ENCODE results near the gene PRIMA1.

The PRIMA1 gene

DNA sequence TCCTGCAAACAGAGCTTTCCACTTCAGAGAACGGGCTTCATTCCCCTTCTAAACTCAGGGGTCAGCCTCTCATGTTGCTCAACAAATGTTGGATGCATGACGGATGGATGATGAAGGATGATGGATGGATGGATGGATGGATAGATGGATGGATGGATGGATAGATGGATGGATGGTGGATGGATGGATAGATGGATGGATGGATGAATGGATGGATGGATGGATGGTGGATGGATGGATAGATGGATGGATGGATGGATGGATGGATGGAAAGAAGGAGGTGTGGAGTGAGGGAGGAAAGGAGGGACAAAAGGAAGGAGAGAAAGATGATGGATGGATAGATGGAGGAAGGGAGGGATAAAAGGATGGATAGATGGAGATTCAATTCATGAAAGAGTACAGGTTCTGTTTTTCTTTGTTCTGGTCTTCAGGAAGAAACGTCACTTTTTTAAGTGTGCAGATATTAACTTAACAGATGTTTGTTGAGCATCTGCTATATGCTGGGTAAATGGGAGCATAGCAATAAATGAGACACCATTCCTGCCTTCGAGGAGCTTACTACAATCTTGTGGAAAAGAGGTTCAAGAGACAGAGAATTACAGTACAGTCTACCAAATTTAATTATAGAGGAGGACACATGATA, 41.7 kb upstream of the PRIMA1 start:
- no peak for DNase-seq
- H3K27ac ChIP-seq = no peak overlapping the region
- no peaks in the 10 kb centered on the region for H3K27me3 ChIP-seq (replicated peaks)
- in situ Hi-C loops (cut with HindIII; ENCODE audit: low pct_ligation_motif_present, low sequenced_read_pairs) = no loop called here
- no peak overlapping the region for H3K4me3 ChIP-seq (ENCODE audit: low read depth, low read length)
- H3K36me3 ChIP-seq (replicated peaks) = no peaks in the 10 kb centered on the region
- TF ChIP-seq, protein P1, sequence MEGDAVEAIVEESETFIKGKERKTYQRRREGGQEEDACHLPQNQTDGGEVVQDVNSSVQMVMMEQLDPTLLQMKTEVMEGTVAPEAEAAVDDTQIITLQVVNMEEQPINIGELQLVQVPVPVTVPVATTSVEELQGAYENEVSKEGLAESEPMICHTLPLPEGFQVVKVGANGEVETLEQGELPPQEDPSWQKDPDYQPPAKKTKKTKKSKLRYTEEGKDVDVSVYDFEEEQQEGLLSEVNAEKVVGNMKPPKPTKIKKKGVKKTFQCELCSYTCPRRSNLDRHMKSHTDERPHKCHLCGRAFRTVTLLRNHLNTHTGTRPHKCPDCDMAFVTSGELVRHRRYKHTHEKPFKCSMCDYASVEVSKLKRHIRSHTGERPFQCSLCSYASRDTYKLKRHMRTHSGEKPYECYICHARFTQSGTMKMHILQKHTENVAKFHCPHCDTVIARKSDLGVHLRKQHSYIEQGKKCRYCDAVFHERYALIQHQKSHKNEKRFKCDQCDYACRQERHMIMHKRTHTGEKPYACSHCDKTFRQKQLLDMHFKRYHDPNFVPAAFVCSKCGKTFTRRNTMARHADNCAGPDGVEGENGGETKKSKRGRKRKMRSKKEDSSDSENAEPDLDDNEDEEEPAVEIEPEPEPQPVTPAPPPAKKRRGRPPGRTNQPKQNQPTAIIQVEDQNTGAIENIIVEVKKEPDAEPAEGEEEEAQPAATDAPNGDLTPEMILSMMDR (IDR thresholded peaks at IDR 0.05; ENCODE audit: low read depth, low read length, missing control alignments) = no peak

DNA sequence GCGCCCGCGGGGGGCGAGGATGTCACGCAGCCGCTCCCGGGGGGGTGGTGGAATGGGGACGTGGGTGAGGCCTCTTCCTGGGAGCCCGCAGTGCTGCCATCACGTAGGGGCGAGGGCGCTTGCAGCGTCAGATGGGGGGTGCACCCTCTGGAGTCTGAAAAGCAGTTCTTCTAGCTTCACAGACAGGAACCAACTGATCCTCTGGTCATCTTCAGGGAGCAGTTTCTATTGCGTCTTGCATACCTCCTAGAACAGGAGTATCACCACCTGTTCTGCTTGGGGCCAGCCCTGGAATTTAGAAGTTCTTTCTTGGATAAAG, 36.9 kb upstream of the PRIMA1 start:
- TF ChIP-seq, protein P1 (IDR thresholded peaks at IDR 0.05; ENCODE audit: low read depth, low read length, missing control alignments) = no peak
- no peaks in the 10 kb centered on the region for H3K27me3 ChIP-seq (replicated peaks)
- H3K4me3 ChIP-seq (ENCODE audit: low read depth, low read length) = no peak overlapping the region
- in situ Hi-C loops (cut with HindIII; ENCODE audit: low pct_ligation_motif_present, low sequenced_read_pairs) = no loop called here
- H3K27ac ChIP-seq = no peak overlapping the region
- DNase-seq = no peak
- no peaks in the 10 kb centered on the region for H3K36me3 ChIP-seq (replicated peaks)

DNA sequence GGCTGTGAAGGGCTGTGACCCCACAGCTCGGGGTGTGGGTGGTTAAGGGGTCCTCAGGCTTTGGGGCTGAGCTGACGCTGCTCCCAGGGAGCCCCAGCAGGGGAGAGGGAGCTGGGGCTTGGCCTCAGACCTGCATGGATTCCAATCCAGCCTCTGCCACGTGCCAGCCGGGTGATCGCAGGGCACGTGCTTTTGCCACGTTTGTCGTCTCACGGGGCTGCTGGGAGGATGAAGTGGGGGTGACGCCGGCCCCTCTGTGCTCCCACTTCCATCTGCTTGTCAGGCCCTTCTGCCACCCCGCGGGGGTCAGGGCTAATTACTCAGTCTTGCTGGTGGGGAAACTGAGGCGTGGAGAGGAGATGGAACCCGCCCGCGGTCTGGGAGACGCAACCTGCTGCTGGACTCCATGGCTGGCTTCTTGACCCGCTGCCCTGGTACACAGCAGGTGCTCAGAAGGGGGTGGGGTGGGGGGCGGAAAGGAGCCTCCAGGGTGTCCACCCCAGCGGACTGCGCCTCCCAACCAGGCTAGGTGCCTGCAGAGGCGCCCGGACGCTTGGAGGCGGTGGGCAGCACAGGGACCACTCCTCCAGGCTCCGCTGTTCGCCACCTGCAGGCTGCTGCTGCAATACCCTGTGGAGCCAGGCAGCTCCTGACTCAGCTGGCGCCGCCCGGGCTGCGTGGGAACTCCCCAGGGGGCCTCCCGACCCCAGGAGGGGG, 36.4 kb upstream of the PRIMA1 start:
- Histone ChIP-seq H3K4me3 (ENCODE audit: low read depth, low read length) (no peak overlapping the region), H3K27me3 (replicated peaks) (no peaks in the 10 kb centered on the region), H3K27ac (no peak overlapping the region), H3K36me3 (replicated peaks) (no peaks in the 10 kb centered on the region)
- DNase-seq = no peak
- TF ChIP-seq, protein P1 (IDR thresholded peaks at IDR 0.05; ENCODE audit: low read depth, low read length, missing control alignments) = no peak
- in situ Hi-C loops (cut with HindIII; ENCODE audit: low pct_ligation_motif_present, low sequenced_read_pairs) = no loop called here

DNA sequence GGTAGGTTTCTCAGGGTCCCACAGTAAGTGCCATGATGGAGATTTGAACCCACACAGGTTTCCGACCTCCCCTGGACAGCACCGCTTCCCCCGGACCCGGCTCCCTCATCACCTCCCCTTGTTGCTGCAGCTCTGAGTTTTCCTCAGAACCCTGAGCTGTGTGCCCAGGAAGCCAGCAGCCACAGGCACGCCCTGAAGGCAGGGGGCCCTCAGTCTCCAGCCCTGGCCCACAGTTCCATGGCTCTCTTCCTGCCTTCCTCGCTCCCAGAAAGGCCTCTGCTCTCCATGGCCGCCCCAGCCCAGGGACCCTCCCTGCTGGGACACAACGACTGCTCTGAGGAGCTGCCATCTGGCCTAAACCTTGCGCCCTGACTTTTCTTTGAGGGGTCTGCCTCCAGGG, 35.8 kb upstream of the PRIMA1 start:
- in situ Hi-C loops (cut with HindIII; ENCODE audit: low pct_ligation_motif_present, low sequenced_read_pairs) = no loop called here
- DNase-seq = no peak
- Histone ChIP-seq H3K27me3 (replicated peaks) (no peaks in the 10 kb centered on the region), H3K36me3 (replicated peaks) (no peaks in the 10 kb centered on the region), H3K4me3 (ENCODE audit: low read depth, low read length) (no peak overlapping the region), H3K27ac (no peak overlapping the region)
- TF ChIP-seq, protein P1 (IDR thresholded peaks at IDR 0.05; ENCODE audit: low read depth, low read length, missing control alignments) = no peak

DNA sequence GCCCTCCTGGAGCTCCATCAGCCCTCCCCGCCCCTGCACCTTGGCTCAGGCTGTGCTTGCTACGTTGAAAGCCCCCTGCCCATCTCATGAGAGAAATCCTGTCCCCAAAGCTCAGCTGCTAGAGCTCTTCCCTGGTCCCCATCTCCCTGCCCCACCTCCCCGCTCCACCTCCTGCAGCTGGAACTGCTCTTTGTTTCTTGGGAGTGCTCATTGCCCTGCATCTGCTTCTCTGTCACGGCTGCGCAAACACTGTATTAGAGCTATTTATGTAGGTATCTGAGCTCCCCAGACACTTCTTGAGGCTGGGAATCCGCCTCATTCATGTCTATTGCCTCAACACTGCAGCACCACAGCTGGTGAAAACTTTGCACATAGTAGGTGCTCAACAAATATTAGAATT, 32.8 kb upstream of the PRIMA1 start:
- no peak for DNase-seq
- Histone ChIP-seq H3K27me3 (replicated peaks) (no peaks in the 10 kb centered on the region), H3K4me3 (ENCODE audit: low read depth, low read length) (no peak overlapping the region), H3K36me3 (replicated peaks) (no peaks in the 10 kb centered on the region), H3K27ac (no peak overlapping the region)
- TF ChIP-seq, protein P1 (IDR thresholded peaks at IDR 0.05; ENCODE audit: low read depth, low read length, missing control alignments) = no peak
- in situ Hi-C loops (cut with HindIII; ENCODE audit: low pct_ligation_motif_present, low sequenced_read_pairs) = no loop called here

- no peak overlapping the region for H3K4me3 ChIP-seq (ENCODE audit: low read depth, low read length)
- no peaks in the 10 kb centered on the region for H3K36me3 ChIP-seq (replicated peaks)
- no peak for DNase-seq
- in situ Hi-C loops (cut with HindIII; ENCODE audit: low pct_ligation_motif_present, low sequenced_read_pairs) = no loop called here
- TF ChIP-seq, protein P1 (IDR thresholded peaks at IDR 0.05; ENCODE audit: low read depth, low read length, missing control alignments) = no peak
- no peaks in the 10 kb centered on the region for H3K27me3 ChIP-seq (replicated peaks)
- no peak overlapping the region for H3K27ac ChIP-seq
These were observed 30.6 kb upstream of the PRIMA1 start for GRCh38 chr14:93818857-93819256.
